IMR-90 (cell line): ENCODE results near the gene THAP9. TPM values are rescaled to one million over a fixed set of nuclear protein-coding genes. Genes with fewer than 3 reads are reported as not detected.

Source experiments
- ATAC-seq: fragments of 200-7000 bp; cut with Tn5 transposase; 2 replicates; pipeline ENCODE4 v1.9.1; 2020; ENCODE audit warnings: low read depth, mild to moderate bottlenecking, moderate library complexity
- BruUV-seq: library from RNA; stranded (reverse); fragments of 400-500 nt; replicated peaks from 2 replicates; lab custom pipeline; 2021; lab: Mats Ljungman, UMichigan
- CTCF ChIA-PET: fragments of 300-600 bp; formaldehyde crosslinking; extraction: SDS; loops from one replicate; lab custom pipeline; 2021; ENCODE audit warnings: antibody characterized with exemption; lab: Yijun Ruan, JAX
- POLR2A ChIA-PET: fragments of 300-600 bp; sonication (Branson Sonifier 250); formaldehyde crosslinking; loops from one replicate; lab custom pipeline; 2022; ENCODE audit warnings: antibody characterized with exemption; ENCODE audit not compliant: unreplicated experiment; lab: Charles Lee
- DNase-seq: peaks from one replicate; pipeline ENCODE4 v3.0.0; 2013
- H2AFZ ChIP-seq: replicated peaks from 2 replicates; pipeline ENCODE3; 2013; ENCODE audit warnings: low read length, mild to moderate bottlenecking; ENCODE audit not compliant: poor library complexity
- H2AK5ac ChIP-seq: 2 replicates; pipeline ENCODE4 v1.6.1; 2013; ENCODE audit warnings: low read depth, low read length, inconsistent platforms
- H2AK9ac ChIP-seq: replicated peaks from 2 replicates; pipeline ENCODE3; 2013; ENCODE audit warnings: mild to moderate bottlenecking, low read depth, low read length, moderate library complexity; ENCODE audit not compliant: poor library complexity
- H2BK120ac ChIP-seq: 2 replicates; pipeline ENCODE4 v1.6.1; 2013; ENCODE audit warnings: low read depth, low read length, inconsistent platforms
- H2BK15ac ChIP-seq: 3 replicates; pipeline ENCODE4 v1.6.1; 2013; ENCODE audit warnings: low read depth, low read length, inconsistent platforms
- H2BK20ac ChIP-seq: 2 replicates; pipeline ENCODE4 v1.6.1; 2013; ENCODE audit warnings: low read depth, mild to moderate bottlenecking, inconsistent platforms, low read length, moderate library complexity
- H2BK5ac ChIP-seq: 2 replicates; pipeline ENCODE4 v1.6.1; 2013; ENCODE audit warnings: mild to moderate bottlenecking, low read depth, low read length, inconsistent platforms; ENCODE audit not compliant: poor library complexity, severe bottlenecking
- H3K14ac ChIP-seq: replicated peaks from 2 replicates; pipeline ENCODE4 v1.6.1; 2013; ENCODE audit warnings: low read depth, low read length, inconsistent platforms
- H3K18ac ChIP-seq: 2 replicates; pipeline ENCODE4 v1.6.1; 2013; ENCODE audit warnings: low read depth, low read length, control low read depth
- H3K23ac ChIP-seq: 2 replicates; pipeline ENCODE4 v1.6.1; 2013; ENCODE audit warnings: low read depth, low read length, inconsistent platforms
- H3K27ac ChIP-seq: 2 replicates; pipeline ENCODE4 v1.5.1; 2013; ENCODE audit warnings: mild to moderate bottlenecking, control low read depth, low read length; ENCODE audit not compliant: insufficient read depth
- H3K27me3 ChIP-seq: 2 replicates; pipeline ENCODE4 v1.6.1; 2013; ENCODE audit warnings: low read length; ENCODE audit not compliant: control insufficient read depth, insufficient read depth
- H3K36me3 ChIP-seq: 2 replicates; pipeline ENCODE4 v1.6.1; 2013; ENCODE audit warnings: low read length, mixed read lengths; ENCODE audit not compliant: control insufficient read depth, insufficient read depth
- H3K4ac ChIP-seq: 2 replicates; pipeline ENCODE4 v1.6.1; 2013; ENCODE audit warnings: low read depth, low read length, inconsistent platforms
- H3K4me1 ChIP-seq: 2 replicates; pipeline ENCODE4 v1.6.1; 2013; ENCODE audit warnings: low read length, mixed read lengths; ENCODE audit not compliant: control insufficient read depth, insufficient read depth
- H3K4me2 ChIP-seq: 2 replicates; pipeline ENCODE4 v1.6.1; 2013; ENCODE audit warnings: low read depth, mild to moderate bottlenecking, control low read depth, low read length, moderate library complexity
- H3K4me3 ChIP-seq: 2 replicates; pipeline ENCODE4 v1.5.1; 2013; ENCODE audit warnings: low read depth, mild to moderate bottlenecking, control low read depth, low read length, moderate library complexity; ENCODE audit not compliant: insufficient read depth
- H3K56ac ChIP-seq: 2 replicates; pipeline ENCODE4 v1.6.1; 2013; ENCODE audit warnings: low read length, inconsistent platforms; ENCODE audit not compliant: insufficient read depth; ENCODE audit errors: extremely low read depth
- H3K79me1 ChIP-seq, 2 experiments: 2 replicates each; pipeline ENCODE4 v1.6.1; 2013; ENCODE audit warnings: low read length in 2 of 2, inconsistent platforms in 1 of 2, low read depth in 1 of 2
- H3K9ac ChIP-seq: 2 replicates; pipeline ENCODE4 v1.6.1; 2013; ENCODE audit warnings: low read depth, low read length, control low read depth
- H3K9me1 ChIP-seq: 2 replicates; pipeline ENCODE4 v1.6.1; 2013; ENCODE audit warnings: low read length, inconsistent platforms; ENCODE audit not compliant: insufficient read depth
- H3K9me3 ChIP-seq: 2 replicates; pipeline ENCODE4 v1.6.1; 2013; ENCODE audit warnings: low read length; ENCODE audit not compliant: control insufficient read depth, insufficient read depth
- H4K20me1 ChIP-seq: 2 replicates; pipeline ENCODE4 v1.6.1; 2013; ENCODE audit warnings: low read length, inconsistent platforms; ENCODE audit not compliant: insufficient read depth
- H4K5ac ChIP-seq: 2 replicates; pipeline ENCODE4 v1.6.1; 2013; ENCODE audit warnings: mild to moderate bottlenecking, low read depth, low read length, control low read depth
- H4K8ac ChIP-seq, 2 experiments: 2 replicates each; pipeline ENCODE4 v1.6.1; 2013; ENCODE audit warnings: low read depth in 2 of 2, low read length in 2 of 2, control low read depth in 1 of 2, inconsistent platforms in 1 of 2
- H4K91ac ChIP-seq: 2 replicates; pipeline ENCODE4 v1.6.1; 2013; ENCODE audit warnings: low read depth, low read length, inconsistent platforms; ENCODE audit not compliant: insufficient read depth
- BHLHE40 ChIP-seq: fragments of 150-350 bp; IDR thresholded peaks from 2 replicates; pipeline ENCODE4 v1.6.1; 2016; ENCODE audit warnings: mild to moderate bottlenecking, low read depth, low read length
- CEBPB ChIP-seq: IDR thresholded peaks from 2 replicates; pipeline ENCODE4 v1.6.1; 2012; ENCODE audit warnings: low read depth, low read length, improper control_type of control experiment
- CHD1 ChIP-seq: IDR thresholded peaks from 2 replicates; pipeline ENCODE4 v1.6.1; 2012; ENCODE audit warnings: low read depth, low read length, improper control_type of control experiment
- CTCF ChIP-seq: conservative IDR thresholded peaks from 2 replicates; pipeline ENCODE4 v1.5.1; 2012; ENCODE audit warnings: mild to moderate bottlenecking, low read depth, low read length, improper control_type of control experiment
- ELK1 ChIP-seq: fragments of 150-350 bp; IDR thresholded peaks from 2 replicates; pipeline ENCODE4 v1.6.1; 2016; ENCODE audit warnings: low read depth, mild to moderate bottlenecking, low read length, moderate library complexity, borderline replicate concordance
- FOS ChIP-seq: fragments of 150-350 bp; IDR thresholded peaks from 2 replicates; pipeline ENCODE4 v1.6.1; 2016; ENCODE audit warnings: low read depth, low read length
- MAFK ChIP-seq: IDR thresholded peaks from 2 replicates; pipeline ENCODE4 v1.6.1; 2012; ENCODE audit warnings: low read depth, low read length, improper control_type of control experiment
- MAZ ChIP-seq: IDR thresholded peaks from 2 replicates; pipeline ENCODE4 v1.6.1; 2012; ENCODE audit warnings: low read depth, mild to moderate bottlenecking, low read length, improper control_type of control experiment, moderate library complexity, borderline replicate concordance
- MXI1 ChIP-seq: IDR thresholded peaks from 2 replicates; pipeline ENCODE4 v1.6.1; 2012; ENCODE audit warnings: low read depth, mild to moderate bottlenecking, low read length, moderate library complexity, borderline replicate concordance
- NFE2L2 ChIP-seq: fragments of 150-350 bp; IDR thresholded peaks from 2 replicates; pipeline ENCODE4 v1.6.1; 2016; ENCODE audit warnings: low read depth, mild to moderate bottlenecking, low read length
- POLR2A ChIP-seq: IDR thresholded peaks from 2 replicates; pipeline ENCODE4 v1.6.1; 2012; ENCODE audit warnings: mild to moderate bottlenecking, low read depth, low read length
- RCOR1 ChIP-seq: IDR thresholded peaks from 2 replicates; pipeline ENCODE4 v1.6.1; 2012; ENCODE audit warnings: mild to moderate bottlenecking, low read length, improper control_type of control experiment; ENCODE audit not compliant: insufficient replicate concordance
- RFX5 ChIP-seq: IDR thresholded peaks from 2 replicates; pipeline ENCODE4 v1.8.0; 2012; ENCODE audit warnings: low read depth, mild to moderate bottlenecking, low read length, moderate library complexity
- SMC3 ChIP-seq: fragments of 150-350 bp; IDR thresholded peaks from 2 replicates; pipeline ENCODE4 v1.6.1; 2016; ENCODE audit warnings: low read depth, mild to moderate bottlenecking, antibody characterized with exemption, low read length, moderate library complexity
- USF2 ChIP-seq: fragments of 150-350 bp; IDR thresholded peaks from 2 replicates; pipeline ENCODE4 v1.6.1; 2017; ENCODE audit warnings: mild to moderate bottlenecking, antibody characterized with exemption, low read length, low read depth
- WGBS, 2 experiments: methylation state at CpG; one replicate each; pipeline versions ENCODE4 v1.1.5 to v1.1.7; 2013; ENCODE audit warnings: missing lambda C conversion rate in 2 of 2; ENCODE audit not compliant: insufficient read length in 1 of 2; ENCODE audit errors: extremely low coverage in 2 of 2; 5-methylcytosine and 5-hydroxymethylcytosine counted together
- dilution Hi-C: fragments of 300-500 bp; cut with HindIII; formaldehyde crosslinking; loops from one replicate; pipeline ENCODE4 v1.14.3; 2018; ENCODE audit warnings: low sequenced_read_pairs; ENCODE audit not compliant: unreplicated experiment
- in situ Hi-C: fragments of 300-500 bp; cut with MboI; formaldehyde crosslinking; loops from 3 replicates; pipeline ENCODE4 v1.14.3; 2019; ENCODE audit warnings: low sequenced_read_pairs, inconsistent platforms, mixed read lengths
- intact Hi-C: fragments of 100-400 bp; cut with micrococcal nuclease; formaldehyde crosslinking; loops from 2 replicates; pipeline ENCODE4 v1.10.0; 2022
- polyA plus RNA-seq, 3 experiments: library from polyadenylated mRNA; depleted of rRNA; stranded (reverse); fragments of >200 nt; gene quantifications; 2 replicates each; pipeline ENCODE4 v1.2.3, GENCODE V29; 2012; ENCODE audit warnings: low replicate concordance in 1 of 3
- total RNA-seq: library from RNA; depleted of rRNA; stranded (reverse); fragments of >200 nt; gene quantifications from 2 replicates; pipeline ENCODE4 v1.2.3, GENCODE V29; 2012

Gene THAP9
- total and polyA plus RNA-seq, 2 of the 4 experiments (the other 2 are of a cell fraction) = 0.86 to 2.9 TPM

DNA sequence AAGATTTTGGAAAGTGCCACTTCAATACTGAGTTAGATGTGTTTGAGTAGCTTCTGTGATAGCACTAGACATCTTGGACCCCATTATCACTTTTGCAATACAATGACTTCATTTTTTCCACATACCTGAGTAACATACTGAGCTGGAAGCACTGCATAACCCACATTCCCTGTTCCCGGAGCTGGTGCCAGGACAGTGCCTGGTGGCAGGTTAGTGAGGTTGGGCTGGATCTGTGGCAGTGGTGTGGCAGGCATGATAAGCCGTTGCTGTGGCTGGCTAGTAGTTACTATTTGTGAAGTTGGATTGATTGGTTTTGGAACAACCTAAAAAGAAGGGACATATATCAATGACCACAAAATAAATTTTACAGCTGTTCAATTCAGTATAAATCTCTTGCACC lies 38.9 kb downstream of the THAP9 start:
- POLR2A ChIA-PET = no interaction called here
- Histone ChIP-seq H3K27ac (no peak overlapping the region), H3K4me1 (no peaks in the 10 kb centered on the region), H3K4me2 (no peak overlapping the region), H4K8ac (no peak overlapping the region), H4K91ac (no peak overlapping the region), H4K20me1 (no peaks in the 10 kb centered on the region), H3K79me1 (peaks cover 0 to 9% of the 10 kb centered on the region in 2 experiments; a peak in 3 of 4 replicates), H3K9ac (no peak overlapping the region), H2AK9ac (no peak overlapping the region), H3K27me3 (no peaks in the 10 kb centered on the region), H2AFZ (no peak overlapping the region), H3K4me3 (no peak overlapping the region), H3K14ac (no peak overlapping the region), H4K5ac (no peak overlapping the region), H3K9me3 (no peaks in the 10 kb centered on the region), H2BK20ac (no peak overlapping the region), H3K36me3 (peaks cover 15% of the 10 kb centered on the region), H2BK5ac (no peak overlapping the region), H2BK120ac (no peak overlapping the region), H2AK5ac (no peak overlapping the region), H3K56ac (no peak overlapping the region), H3K18ac (no peak overlapping the region), H2BK15ac (no peak overlapping the region), H3K9me1 (no peaks in the 10 kb centered on the region), H3K4ac (no peak overlapping the region), H3K23ac (0 out of 2 replicates have a peak overlapping the region, but pooled peaks have one; percentile 12)
- WGBS, 2 experiments = no CpG with 5 or more reads among the region's 2 CpGs
- CTCF ChIA-PET = interaction anchor here (1.1 kb wide), 1 partner anchor 10 kb away, joined by 4 read pairs; no protein-coding TSS in a partner anchor
- ATAC-seq (no peak), DNase-seq (no peak)
- in situ Hi-C loops = no loop called here
- BruUV-seq = no TSS peak
- dilution Hi-C loops = no loop called here
- intact Hi-C loops = no loop called here
- TF ChIP-seq SMC3 (no peak), CHD1 (no peak), FOS (no peak), MAZ (no peak), MAFK (no peak), CTCF (no peak), MXI1 (no peak), NFE2L2 (no peak), POLR2A (no peak), CEBPB (no peak), USF2 (no peak), RCOR1 (no peak), BHLHE40 (no peak), RFX5 (no peak), ELK1 (no peak)
